GM19351 (cell line): Measurements from ENCODE around the gene CCDC187.

ENCODE experiments used
- ATAC-seq: cut with Tn5 transposase; IDR thresholded peaks from one replicate; pipeline ENCODE4 v1.9.1; 2021; ENCODE audit warnings: mild to moderate bottlenecking, moderate library complexity; ENCODE audit not compliant: unreplicated experiment

The CCDC187 gene

DNA sequence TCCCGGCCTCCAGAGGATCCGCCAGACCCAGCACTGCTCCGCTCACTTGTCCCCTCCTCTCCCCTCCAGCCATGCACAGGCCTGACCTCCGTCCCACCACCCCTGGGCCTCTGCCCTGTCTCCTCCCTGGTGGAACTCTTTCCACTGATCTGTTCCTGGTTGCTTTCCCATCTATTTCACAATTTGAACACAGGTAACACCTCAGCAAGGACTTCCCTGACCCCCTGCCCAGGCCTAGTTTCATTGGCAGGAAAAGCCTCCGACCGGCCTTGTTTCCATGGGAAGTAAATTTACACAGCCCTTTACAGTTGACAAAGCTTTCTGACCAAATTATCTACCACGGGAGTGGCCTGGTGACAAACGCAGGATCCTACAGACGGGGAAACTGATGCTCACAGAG lies 73.1 kb downstream of the CCDC187 start:
- no peak for ATAC-seq

DNA sequence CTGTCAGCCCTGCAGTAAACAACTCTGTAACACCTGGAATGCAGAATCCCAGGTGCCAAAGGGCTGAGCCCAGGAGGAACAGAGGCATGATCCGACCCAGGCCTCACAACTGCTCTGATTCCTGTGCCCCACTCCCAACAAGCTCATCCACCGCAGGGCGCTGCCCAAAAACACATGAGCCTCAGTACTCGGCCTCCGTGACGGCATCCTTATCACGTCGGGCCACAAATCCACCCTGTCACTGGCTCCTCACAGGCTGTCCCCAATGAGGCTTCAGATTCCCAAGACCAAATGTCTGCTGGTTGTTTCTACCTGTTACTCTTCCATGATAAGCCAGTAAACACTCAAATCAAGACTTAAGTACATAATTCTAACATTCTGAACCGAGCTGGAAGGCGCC lies 73.5 kb downstream of the CCDC187 start:
- ATAC-seq: no peak

DNA sequence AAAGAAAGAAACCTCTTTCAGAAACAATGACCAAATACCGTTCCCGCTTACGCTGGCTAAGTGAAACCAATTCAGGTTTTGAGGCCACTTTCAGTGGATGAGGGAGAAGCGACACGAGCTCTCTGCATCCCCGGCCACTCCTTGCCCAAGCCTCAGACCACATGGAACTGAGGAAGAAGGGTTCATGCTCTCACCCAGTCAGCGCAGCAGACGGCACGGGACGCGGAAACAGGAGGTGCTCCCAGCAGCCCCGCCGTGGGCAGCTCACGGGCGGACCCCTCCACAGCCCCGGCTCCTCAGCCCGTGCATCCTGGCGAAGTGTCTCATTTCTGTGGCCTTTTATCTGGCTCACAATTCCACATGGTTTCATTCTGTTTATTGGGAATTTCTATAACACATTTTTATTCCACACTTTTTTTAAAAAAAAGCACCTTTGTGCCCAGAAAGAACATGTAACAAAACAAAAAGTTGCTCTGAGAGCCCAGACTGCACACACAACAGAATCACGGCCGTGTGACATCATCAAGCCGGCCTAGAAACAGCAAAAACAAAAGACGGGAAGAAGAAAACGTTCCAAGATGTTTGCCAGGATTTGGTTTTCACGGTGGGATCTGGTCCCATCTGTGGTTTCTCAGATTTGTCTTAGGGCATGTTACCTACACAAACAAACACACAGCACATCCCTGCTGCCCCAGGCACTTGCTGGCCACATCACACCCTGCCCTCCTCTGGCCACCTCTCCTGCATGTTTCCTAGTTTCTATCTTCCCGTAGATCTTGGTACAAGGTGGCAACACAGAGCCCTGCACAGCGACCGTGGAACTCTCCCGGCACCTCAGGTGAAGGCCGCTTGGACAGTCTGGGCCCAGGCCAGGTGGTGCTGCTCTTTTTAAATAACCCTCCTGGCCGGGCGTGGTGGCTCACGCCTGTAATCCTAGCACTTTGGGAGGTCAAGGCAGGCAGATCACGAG lies 74.5 kb downstream of the CCDC187 start:
- no peak for ATAC-seq

DNA sequence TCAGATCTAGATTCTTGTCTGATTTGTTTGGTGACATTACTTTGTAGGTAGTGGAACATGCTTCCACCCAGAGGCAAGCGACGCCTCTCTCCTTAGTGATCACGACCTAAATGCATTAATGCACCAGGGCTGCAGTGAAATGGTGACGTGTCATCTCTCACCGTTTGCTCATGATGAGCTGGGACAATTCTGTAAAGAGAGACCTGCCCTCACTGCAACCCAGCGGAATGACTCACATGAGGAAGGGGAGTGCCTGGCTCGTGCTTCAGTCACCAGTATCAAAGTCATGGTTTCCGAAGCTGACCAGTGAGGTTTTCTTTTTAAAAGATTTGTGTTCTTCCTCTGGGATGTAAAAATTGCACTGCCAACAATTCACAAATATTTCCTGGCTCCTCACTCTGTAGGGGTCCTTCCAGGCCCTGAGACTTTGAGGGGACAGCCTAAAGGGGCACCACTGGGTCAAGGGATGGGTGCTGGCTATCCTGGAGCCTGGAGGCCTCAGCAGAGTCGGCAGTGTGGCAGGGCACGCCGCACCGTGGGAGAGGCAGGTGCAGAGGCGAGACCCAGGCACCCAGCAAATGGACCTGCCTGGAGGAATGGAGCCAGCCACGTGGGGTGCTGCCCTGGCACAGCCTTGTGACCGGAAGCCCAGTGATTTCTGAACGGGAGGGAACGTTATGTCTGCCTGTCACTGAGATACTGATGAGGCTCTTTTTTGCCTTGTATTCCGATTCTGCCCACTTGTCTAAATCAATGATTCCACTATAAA lies 75.6 kb downstream of the CCDC187 start:
- ATAC-seq: no peak

DNA sequence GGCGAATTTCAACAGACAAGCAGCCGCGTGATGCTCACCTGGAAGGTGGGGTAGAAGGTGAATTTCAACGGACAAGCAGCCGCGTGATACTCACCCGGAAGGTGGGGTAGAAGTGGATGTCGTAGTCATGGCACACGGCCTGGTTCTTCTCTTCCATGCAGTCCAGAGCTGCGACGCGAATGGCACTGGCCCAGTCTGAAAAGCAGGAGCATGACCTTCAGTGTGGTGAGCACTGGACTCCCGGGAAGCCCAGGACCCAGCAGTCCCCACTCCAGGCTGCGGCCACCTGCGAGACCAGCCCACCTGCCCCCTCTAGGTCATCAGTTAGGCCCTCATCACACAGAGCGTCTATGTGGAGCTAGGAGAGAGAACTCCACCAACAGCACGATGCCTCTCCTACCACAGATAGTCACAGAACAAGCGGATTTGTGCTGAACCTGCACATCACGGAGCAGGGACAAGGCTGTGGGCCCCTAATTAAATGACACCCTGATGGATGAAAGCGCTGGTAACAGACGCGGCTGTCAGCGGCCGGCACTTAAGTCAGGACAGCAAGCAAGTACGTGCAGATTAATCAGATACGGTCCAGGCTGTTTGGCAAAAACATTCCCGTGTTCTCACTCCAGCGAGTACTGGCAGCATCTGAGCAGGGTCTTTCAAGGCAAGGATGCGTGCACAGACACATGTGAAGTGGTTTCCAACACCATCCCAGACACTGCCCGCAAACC lies 77.0 kb downstream of the CCDC187 start:
- ATAC-seq: no peak

DNA sequence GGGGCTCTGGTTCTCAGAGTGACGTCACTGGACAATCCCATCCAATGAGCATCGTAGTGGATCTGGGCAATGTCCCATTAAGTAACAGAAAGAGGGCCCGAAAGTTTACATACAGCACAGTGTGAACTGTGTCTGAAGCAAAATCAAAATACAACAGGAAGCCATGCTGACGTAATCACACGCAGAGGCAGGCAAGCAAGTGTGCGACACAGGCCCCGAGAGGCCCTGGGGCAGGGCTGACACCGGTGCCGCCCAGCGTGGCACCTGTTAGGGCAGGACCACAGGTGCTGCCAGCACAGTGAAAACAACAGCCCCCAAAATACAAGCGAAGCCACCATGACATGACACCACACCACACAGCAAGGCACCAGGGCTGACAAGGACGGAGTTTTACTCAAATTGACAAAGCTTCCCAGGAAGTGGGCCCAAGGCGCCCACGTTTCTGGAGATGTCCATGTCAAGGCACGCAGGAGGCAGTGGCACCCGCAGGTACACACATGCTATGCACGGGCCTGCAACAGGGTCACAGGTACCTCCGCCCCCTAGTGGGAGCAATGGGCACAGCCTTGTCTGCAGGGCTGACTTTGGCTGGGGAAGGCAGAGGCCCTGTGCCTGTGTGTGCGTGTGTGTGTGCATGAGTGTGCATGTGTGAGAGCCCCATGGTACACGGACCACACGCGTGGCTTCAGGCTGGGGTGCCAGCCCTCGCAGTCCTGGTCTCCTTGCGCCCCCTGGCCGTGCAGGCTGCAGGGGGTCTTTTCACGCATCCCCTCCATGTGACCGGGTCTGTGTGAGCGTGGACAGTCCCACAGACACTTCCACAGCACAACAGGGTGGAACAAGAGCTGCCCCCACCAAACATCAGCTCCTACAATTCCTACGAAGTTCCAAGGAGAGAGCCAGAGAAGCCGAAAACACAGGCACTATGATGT lies 77.9 kb downstream of the CCDC187 start:
- ATAC-seq: peak; percentile 84

DNA sequence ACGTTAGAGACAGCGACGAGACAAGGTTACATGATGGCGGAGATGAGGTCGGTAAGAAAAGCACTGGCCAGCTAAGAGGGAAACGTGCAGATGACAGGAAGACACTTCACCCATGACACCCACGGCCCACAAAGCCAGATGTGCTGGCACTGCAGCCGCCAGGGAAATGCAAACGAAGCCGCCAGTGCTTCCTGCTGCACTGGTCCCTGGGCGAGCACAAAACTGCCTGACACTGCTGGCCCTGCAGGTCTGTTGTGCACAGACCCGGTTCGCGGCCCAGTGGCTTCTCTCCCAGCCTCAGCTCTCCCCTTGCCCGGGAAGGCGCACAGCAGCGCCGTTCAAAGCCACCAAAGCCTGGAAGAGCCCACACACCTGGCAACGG lies 78.5 kb downstream of the CCDC187 start:
- ATAC-seq: peak; percentile 53

DNA sequence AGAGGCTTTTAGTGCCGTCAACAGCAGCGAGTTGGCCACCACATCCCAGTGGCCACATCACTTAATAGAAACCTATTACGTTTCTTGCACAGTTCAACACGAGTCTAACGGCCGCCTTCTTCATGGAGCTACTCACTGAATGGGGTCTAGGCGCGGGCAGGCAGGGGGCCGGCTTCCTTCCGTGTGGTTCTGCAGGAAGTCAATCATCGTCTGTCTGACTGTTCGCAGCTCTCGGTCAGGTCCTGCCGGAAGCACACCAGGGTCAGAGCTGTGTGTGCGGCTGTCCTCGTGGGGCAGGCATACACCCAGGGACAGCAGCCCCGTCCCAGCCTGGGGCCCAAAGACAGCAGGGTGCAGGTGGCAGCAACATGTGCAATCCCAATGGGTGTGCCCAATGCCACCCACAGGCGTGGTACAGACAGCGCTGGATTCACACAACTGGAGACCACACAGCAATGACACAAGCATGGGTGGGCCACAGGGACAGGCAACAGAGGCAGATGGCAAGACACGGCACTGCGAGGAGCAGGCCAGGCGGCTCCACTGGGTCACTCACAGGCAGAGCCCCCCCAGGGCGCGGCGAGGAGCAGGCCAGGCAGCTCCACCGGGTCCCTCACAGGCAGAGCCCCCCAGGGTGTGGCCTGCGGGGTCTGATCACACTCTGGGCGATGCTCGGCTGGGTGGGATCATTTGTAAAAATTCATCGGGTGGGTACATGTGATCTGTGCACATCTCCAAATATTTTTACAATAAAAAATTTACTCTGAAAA lies 79.8 kb downstream of the CCDC187 start:
- no peak for ATAC-seq

DNA sequence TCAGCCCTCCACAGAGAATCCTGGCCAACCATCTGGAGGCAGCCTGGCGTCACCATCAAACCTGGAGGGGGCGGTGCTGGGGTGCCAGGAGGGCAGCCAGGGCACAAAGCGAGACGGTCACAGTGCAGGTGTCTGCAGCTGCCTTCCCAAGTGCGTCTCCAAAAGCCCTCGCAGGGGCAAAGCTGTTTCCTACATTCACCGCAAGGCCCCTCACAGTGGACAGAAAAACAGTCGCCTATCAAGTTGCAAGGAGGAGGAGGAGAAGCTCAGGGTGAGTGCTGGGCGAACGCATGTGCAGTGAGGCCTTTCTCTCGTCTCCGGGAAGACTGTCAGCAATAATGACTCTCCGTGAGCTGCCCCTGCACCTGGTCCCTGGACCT lies 81.0 kb downstream of the CCDC187 start:
- ATAC-seq: no peak

DNA sequence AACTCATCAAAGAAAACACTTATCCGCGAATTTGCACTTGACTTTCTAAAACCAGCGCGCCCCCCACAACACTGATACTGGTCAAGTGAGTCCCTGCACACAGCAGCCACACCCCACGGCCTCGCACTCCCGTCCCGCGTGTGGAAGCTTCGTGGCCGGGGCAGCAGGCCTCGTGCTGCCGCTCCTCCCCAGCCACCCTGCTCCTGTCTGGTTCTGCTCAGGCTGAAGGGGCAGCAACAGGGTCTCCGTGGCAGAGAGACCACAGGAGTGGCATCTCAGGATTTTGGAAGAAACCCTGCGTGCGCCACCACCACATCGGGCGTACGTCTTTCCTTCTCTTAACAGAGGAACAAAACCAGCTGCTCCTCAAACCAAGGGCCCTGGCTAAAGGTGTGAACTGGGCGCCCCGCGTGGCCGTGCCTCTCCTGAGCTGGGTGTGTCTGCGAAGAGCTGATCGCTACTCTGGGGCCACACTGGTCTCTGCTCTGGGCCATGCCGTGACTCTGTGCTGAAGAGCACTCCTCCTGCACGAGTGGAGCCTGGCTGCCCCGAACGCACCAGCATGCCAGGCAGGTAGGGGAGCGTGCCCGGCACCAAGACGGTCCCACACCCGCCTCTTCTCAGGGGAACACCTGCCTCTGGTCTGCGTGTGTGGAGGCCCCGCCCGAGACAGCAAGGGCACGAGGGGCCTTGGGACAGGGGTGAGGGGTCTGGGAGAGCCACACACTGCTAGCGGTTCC lies 81.6 kb downstream of the CCDC187 start:
- no peak for ATAC-seq

DNA sequence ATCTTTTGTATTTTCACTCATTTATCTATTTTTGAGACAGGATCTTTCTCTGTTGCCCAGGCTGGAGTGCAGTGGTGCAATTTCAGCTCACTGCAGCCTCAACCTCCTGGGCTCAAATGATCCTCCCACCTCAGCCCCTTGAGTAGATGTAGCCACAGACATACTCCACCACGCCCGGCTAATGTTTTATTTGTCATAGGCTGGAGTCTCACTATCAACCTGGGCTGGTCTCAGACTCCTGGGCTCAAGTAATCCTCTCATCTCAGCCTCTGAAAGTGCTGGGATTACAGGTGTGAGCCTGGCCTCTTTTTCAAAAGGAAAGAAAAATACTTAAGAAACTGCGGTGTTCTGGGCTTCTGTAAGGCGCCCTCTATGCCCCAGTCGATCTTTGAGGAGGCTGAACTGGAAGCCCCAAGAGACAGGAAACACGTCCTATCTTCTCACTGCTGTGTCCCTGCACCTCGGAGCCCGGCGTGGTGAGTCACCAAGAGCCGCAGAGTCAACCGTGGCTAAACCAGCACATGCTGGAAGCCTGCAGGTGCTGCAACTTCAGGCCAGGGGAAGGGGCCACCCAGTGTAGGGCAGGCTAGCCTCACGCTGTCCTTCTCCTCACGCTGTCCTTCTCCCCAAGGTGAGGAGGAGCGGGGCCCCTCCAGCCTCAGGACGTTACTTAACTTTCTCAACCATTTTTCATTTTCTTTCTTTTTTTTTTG lies 83.7 kb downstream of the CCDC187 start:
- ATAC-seq: no peak

DNA sequence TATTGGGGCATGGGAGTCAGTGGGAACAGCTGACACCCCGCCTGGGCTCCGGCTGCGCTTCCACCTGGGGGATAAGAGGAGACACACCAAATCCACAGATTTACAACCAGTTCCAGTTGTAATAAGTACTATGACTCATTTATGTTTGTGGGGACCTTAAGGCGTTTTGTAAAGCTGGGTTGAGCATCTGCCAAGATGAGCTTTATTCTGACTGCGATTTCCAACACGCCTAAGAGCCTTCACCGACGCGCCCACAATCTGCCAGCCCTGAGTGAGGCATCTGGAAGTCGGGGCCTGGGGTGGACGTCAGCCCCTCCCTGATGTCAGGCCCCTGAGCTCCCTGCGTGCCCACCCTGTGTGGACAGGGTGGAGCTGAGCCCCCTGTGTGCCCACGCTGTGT lies 84.6 kb downstream of the CCDC187 start:
- no peak for ATAC-seq

DNA sequence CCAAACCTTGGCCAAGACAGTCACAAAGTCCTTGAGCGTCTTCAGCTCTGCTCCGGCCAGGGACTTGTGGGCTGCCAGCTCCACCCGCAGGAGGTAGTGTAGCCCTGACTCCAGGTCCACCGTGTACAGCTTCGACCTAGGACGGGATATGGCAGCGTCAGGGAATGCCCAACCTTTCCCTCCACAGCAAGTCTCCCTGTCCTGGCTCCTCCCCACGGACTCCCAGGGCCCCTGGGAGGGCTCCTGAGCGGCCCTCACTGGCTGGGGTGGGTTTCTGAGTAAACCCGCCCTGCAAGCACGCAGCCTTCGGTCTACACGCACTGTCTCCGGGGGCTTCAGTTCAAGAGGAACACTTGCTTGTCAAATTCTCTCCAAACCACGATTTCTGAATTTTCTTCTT lies 85.2 kb downstream of the CCDC187 start:
- ATAC-seq: no peak

DNA sequence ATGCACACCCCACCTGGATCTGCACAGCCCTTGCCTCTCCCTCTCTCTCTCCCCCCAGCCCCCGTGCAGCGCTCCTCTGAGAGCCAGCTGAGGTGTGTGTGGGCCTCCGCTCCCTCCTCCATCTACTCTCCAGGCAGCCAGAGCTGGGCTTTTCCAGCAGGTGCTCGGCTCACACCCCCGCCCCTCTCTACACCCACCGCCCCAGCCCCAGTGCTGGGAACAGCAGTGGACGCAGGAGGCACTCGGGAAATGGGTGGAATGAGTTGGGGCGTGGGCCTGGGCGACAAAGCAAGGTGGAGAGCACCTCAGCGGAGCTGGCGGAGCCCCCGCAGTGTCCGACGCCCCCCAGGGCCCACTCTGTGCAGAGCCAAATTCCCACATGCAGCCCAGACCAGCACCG lies 85.6 kb downstream of the CCDC187 start:
- no peak for ATAC-seq

DNA sequence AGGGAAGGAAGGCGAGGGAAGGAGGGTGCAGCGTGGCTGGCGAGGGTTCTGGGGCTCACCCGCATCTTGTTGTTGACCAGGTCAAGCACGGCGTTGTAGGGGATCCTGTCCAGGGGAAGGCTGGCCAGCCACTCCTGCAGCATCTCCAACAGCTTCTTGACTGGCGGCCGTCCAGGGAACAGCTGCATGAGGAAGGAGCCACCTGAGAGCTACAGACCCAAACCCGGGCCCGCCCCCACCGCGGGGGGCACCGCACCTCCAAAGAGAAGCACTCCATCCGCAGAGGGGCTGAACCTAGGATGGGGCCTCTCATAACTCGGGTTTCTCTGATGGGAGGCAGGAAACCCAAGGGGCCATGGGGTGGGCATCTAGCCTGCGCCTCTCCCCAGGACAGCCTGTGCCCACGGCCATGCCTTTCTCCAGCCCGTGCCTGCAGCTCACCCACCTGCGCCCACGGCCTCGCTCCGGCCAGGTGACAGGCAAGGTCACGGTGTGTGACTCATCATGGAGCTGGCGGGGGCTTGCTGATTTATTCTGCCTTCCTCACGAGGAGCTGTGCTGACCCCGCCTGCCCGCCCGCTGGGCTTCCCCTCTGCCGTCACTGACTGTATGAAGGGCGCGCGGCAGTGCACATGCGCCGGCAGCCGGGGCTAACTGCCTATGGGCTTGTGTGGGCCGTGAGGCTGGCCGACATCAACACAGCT lies 87.2 kb downstream of the CCDC187 start:
- ATAC-seq: no peak

DNA sequence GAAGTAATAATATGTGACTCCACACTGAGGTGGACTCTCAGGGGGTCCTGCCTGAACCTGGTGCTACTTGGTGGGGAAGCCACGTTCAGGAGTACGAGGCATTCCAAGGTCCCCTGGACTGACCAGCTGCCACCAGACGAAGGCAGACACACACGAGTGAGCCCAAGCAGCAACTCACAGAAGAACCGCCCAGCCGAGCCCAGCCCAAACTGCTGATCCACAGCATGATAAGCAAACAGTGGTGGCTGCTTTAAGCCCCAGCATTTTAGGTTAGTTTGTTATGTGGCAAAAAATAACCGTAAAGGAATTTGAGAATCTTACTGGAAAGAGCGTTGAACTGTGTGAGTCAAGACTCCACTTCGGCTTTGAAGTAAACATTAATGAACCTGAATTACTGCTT lies 90.2 kb downstream of the CCDC187 start:
- ATAC-seq: no peak

DNA sequence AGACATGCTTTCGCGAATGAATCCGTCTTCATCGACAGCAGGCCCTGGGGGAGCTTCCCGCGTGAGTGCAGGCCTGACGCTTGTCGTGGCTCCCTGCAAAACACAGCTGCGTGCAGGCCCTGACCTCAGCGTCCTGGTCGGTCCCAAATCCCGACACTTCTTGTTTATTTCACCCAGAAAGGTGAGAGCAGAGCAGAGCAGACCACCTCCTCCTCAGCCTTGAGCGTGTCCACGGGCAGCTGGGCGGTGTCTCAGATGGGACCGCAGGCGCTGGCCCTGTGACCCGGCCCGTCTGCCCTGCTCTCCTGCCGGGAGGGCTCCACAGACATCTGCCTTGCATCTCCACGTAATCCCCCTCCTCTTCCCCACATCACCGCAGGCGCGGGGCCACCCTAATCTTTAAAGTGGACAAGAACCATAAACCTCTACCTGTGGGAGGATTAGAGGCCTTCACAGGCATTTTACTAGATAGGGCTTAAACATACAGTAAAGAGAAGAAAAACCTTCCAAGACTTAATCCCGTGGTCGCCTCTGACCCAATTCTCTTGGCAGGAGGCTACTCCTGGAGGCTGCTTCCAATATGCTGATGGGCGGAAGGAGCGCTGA lies 91.4 kb downstream of the CCDC187 start:
- ATAC-seq: no peak
